Peyer's patch (tissue), 4 donors: ENCODE results near the gene TOPORS.

Experiments
- CTCF ChIP-seq, 6 experiments: fragments of 450-650 bp in 4 of 6; fragments of 200-600 bp in 2 of 6; sonication (generic) in 1 of 6; IDR thresholded peaks; one replicate each; pipeline ENCODE4 v1.5.1; 2017 to 2019; ENCODE audit warnings: antibody characterized with exemption in 6 of 6, mild to moderate bottlenecking in 3 of 6, moderate library complexity in 1 of 6
- POLR2A ChIP-seq, 2 donors: fragments of 450-650 bp; IDR thresholded peaks; one replicate each; pipeline ENCODE4 v1.5.1; 2017; ENCODE audit warnings: antibody characterized with exemption in 2 of 2, mild to moderate bottlenecking in 2 of 2, moderate library complexity in 2 of 2

GRCh38 chr9:32550150-32550561 lies 2.2 kb downstream of the TOPORS start:
- TF ChIP-seq CTCF (IDR thresholded peaks at IDR 0.05), result no peak
- TF ChIP-seq POLR2A (IDR thresholded peaks at IDR 0.05), result no peak
